SU-DHL-6 (cell line): ENCODE results near the gene CASK.

ENCODE experiments used
- CTCF ChIP-seq: fragments of 200-600 bp; sonication (generic); IDR thresholded peaks from one replicate; pipeline ENCODE4 v1.5.1; 2017; ENCODE audit warnings: antibody characterized with exemption, mild to moderate bottlenecking, low read length, moderate library complexity; ENCODE audit not compliant: insufficient read depth, poor library complexity, severe bottlenecking
- EZH2phosphoT487 ChIP-seq: fragments of 200-600 bp; sonication (generic), shearing (Covaris generic); conservative IDR thresholded peaks from 2 replicates; pipeline ENCODE4 v1.6.1; 2018; ENCODE audit warnings: mild to moderate bottlenecking, antibody characterized with exemption, low read length, moderate library complexity, mixed read lengths

GRCh38 chrX:41716222-41716621, 207.1 kb downstream of the CASK start:
- no peak for TF ChIP-seq CTCF
- TF ChIP-seq EZH2phosphoT487, result no peak
